GM23248 (cell line): ENCODE results near the gene MYZAP.

Experiments used
- EZH2 ChIP-seq: fragments of 200-600 bp; sonication (generic); IDR thresholded peaks from 2 replicates; pipeline ENCODE4 v1.6.1; 2018; ENCODE audit warnings: antibody characterized with exemption, mild to moderate bottlenecking; ENCODE audit not compliant: insufficient read depth, poor library complexity, severe bottlenecking
- EZH2phosphoT487 ChIP-seq: fragments of 200-600 bp; sonication (generic); IDR thresholded peaks from 2 replicates; pipeline ENCODE4 v1.6.1; 2018; ENCODE audit warnings: antibody characterized with exemption, moderate library complexity, mild to moderate bottlenecking, low read depth; ENCODE audit not compliant: insufficient read depth

DNA sequence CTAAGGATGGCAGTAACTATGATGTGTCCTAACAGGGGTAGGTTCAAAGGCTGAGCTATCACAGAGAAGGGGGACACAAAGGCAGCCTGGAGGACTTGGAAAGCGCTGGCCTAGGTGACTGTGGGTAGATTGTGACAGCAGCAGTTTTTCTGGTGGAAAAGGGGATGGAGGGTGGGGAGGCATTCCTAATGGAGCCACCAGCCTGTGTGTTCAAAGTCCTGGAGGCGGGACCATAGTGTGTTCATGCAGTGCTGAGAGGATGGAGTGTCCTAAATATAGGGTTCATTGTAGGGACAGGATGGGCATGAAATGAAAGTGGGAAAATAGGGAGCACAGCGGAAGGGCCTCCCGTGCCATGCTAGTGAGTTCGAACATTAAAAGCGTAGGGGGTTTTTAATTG is 63.3 kb downstream of the MYZAP start:
- no peak for TF ChIP-seq EZH2phosphoT487
- TF ChIP-seq EZH2, result no peak
